ENCODE results near the gene EVA1B. TPM values are rescaled to one million over a fixed set of nuclear protein-coding genes. Genes with fewer than 3 reads are reported as not detected.

EVA1B gene
- total RNA-seq, 1 donor from 2014 or later, result 101 TPM

DNA sequence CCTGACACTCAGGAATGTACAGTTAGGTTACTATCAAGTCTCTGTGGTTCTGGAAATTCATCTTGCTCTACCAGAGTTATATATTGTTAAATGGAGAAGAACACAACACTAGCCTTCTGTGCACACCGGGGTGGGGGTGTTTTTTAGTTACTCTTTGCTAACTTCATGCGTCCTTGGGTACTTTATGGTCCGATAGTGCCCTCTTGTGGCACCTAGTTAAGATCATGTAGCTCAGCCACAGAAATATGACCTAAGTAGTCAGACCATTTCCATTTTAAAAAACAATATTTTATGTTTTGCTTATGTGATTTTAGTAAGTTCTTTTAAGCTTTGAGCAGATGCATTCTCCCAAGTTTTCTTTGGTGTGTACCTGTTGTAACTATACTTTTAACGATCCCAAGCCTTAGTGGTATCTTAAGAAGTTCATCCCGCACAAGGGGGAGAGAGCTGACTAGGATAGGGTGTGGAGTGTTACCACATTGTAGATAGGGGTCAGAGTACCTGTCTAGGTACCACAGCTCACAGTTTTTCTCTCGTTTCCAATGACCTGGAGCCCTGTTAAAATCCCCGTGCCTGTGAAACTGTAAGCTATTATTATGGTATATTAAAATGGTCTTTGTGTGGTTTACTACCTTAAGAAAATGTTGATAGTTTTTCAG lies 37.9 kb downstream of the EVA1B start:
- Histone ChIP-seq H3K27ac (no peak overlapping the region), H3K9me3 (no peaks in the 10 kb centered on the region), H3K4me3 (no peak overlapping the region), H3K4me1 (peaks cover 10% of the 10 kb centered on the region), H3K27me3 (no peaks in the 10 kb centered on the region), H3K36me3 (peaks cover 0 to 58% of the 10 kb centered on the region in 2 donors)
- DNase-seq (ENCODE audit: extremely low spot score in 2 of 2), result no peak
- TF ChIP-seq POLR2A (IDR thresholded peaks at IDR 0.05) (no peak), POLR2AphosphoS5 (IDR thresholded peaks at IDR 0.05; ENCODE audit: insufficient read depth in 1 of 2, low read depth in 1 of 2) (peak in 1 of 2 donors; percentile 61)
- TF ChIP-seq, protein P1, sequence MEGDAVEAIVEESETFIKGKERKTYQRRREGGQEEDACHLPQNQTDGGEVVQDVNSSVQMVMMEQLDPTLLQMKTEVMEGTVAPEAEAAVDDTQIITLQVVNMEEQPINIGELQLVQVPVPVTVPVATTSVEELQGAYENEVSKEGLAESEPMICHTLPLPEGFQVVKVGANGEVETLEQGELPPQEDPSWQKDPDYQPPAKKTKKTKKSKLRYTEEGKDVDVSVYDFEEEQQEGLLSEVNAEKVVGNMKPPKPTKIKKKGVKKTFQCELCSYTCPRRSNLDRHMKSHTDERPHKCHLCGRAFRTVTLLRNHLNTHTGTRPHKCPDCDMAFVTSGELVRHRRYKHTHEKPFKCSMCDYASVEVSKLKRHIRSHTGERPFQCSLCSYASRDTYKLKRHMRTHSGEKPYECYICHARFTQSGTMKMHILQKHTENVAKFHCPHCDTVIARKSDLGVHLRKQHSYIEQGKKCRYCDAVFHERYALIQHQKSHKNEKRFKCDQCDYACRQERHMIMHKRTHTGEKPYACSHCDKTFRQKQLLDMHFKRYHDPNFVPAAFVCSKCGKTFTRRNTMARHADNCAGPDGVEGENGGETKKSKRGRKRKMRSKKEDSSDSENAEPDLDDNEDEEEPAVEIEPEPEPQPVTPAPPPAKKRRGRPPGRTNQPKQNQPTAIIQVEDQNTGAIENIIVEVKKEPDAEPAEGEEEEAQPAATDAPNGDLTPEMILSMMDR (IDR thresholded peaks at IDR 0.05), result peak; percentile 45 to 79 (median 71)
- intact Hi-C loops (cut with DNase I), result loop anchor here (10.0 kb wide), 1 partner anchor 131 kb away; the partner anchor contains the start of gene MAP7D1

- Histone ChIP-seq H3K27ac (no peak overlapping the region), H3K4me3 (no peak overlapping the region), H3K27me3 (no peaks in the 10 kb centered on the region), H3K36me3 (peaks cover 0 to 47% of the 10 kb centered on the region in 2 donors), H3K9me3 (no peaks in the 10 kb centered on the region), H3K4me1 (peaks cover 21% of the 10 kb centered on the region)
- no peak for DNase-seq (ENCODE audit: extremely low spot score in 2 of 2)
- TF ChIP-seq POLR2A (IDR thresholded peaks at IDR 0.05), result no peak
- TF ChIP-seq, protein P1 (IDR thresholded peaks at IDR 0.05), result no peak
- TF ChIP-seq POLR2AphosphoS5 (IDR thresholded peaks at IDR 0.05; ENCODE audit: insufficient read depth in 1 of 2, low read depth in 1 of 2), result no peak
- intact Hi-C loops (cut with DNase I), result loop anchor here (10.0 kb wide), 1 partner anchor 130 kb away; the partner anchor contains the start of gene MAP7D1
These were observed 38.9 kb downstream of the EVA1B start for GRCh38 chr1:36284517-36284916.

DNA sequence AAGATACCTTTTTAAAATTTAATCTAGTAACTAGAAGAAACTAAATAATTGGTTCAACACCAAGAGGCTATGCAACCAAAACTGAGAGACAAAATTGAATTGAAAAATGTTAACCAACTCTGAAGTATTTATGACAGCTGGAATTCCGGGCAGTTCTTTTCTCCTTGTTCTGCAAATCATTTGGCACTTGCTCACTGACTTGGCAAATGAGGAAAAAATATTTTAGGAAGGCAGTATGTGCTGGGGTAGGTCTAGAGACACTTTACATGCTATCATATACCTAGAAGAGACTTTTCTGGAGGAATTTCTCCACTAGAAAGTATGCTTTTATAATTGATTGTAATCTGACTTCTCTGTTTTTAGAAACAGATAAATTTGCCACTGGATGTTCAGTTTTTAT lies 39.4 kb downstream of the EVA1B start:
- H3K4me1 ChIP-seq, result peaks cover 25% of the 10 kb centered on the region
- no peak overlapping the region for H3K27ac ChIP-seq
- no peak overlapping the region for H3K4me3 ChIP-seq
- H3K36me3 ChIP-seq, result peaks cover 0 to 43% of the 10 kb centered on the region in 2 donors
- TF ChIP-seq, protein P1 (IDR thresholded peaks at IDR 0.05), result no peak
- TF ChIP-seq POLR2A (IDR thresholded peaks at IDR 0.05) (no peak), POLR2AphosphoS5 (IDR thresholded peaks at IDR 0.05; ENCODE audit: insufficient read depth in 1 of 2, low read depth in 1 of 2) (no peak)
- no peaks in the 10 kb centered on the region for H3K9me3 ChIP-seq
- no peaks in the 10 kb centered on the region for H3K27me3 ChIP-seq
- DNase-seq (ENCODE audit: extremely low spot score in 2 of 2), result no peak
- intact Hi-C loops (cut with DNase I), result loop anchor here (10.0 kb wide), 1 partner anchor 129 kb away; the partner anchor contains the start of gene MAP7D1

DNA sequence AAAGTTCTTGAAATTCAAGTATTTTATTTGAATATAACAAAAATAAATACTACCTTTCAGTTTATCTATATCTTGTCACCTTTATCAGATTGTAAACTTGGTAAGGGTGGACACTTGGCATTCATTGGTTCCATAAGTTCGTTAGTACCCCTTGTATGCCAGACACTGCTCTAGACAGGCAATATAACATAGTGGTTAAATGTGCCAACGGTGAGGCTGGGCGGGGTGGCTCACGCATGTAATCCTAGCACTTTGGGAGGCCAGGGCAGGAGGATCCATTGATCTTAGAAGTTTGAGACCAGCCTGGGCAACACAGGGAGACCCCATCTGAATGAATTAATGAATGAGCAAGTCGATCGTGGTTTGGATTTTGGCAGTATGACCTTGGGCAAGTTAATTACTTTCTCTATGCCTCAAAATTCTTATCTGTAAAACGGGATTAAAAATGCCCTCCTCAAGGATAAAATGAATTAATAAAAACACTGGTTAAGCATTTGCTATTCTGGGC lies 43.6 kb downstream of the EVA1B start:
- no peak overlapping the region for H3K27ac ChIP-seq
- DNase-seq (ENCODE audit: extremely low spot score in 2 of 2), result no peak
- no peaks in the 10 kb centered on the region for H3K27me3 ChIP-seq
- intact Hi-C loops (cut with DNase I), result loop anchor here (2.0 to 10.0 kb wide), 2 partner anchors 77 to 125 kb away; partner anchors contain the start of gene MAP7D1
- no peak overlapping the region for H3K4me3 ChIP-seq
- peaks cover 0 to 8% of the 10 kb centered on the region in 2 donors for H3K36me3 ChIP-seq
- no peaks in the 10 kb centered on the region for H3K9me3 ChIP-seq
- peaks cover 24% of the 10 kb centered on the region for H3K4me1 ChIP-seq
- TF ChIP-seq POLR2A (IDR thresholded peaks at IDR 0.05) (no peak), POLR2AphosphoS5 (IDR thresholded peaks at IDR 0.05; ENCODE audit: insufficient read depth in 1 of 2, low read depth in 1 of 2) (no peak)
- TF ChIP-seq, protein P1 (IDR thresholded peaks at IDR 0.05), result no peak
